GM12892 (cell line): ENCODE results near the gene TSKU.

Experiments used
- POLR2A ChIP-seq: IDR thresholded peaks from 2 replicates; pipeline ENCODE4 v1.6.1; 2011; ENCODE audit warnings: low read depth, low read length, control low read depth
- POLR2AphosphoS5 ChIP-seq: IDR thresholded peaks from 2 replicates; pipeline ENCODE4 v1.6.1; 2011; ENCODE audit warnings: low read depth, low read length, control low read depth

GRCh38 chr11:76801225-76801624, 18.1 kb downstream of the TSKU start:
- TF ChIP-seq POLR2AphosphoS5: no peak
- TF ChIP-seq POLR2A: no peak
